ENCODE measurements around the gene CIAO3.

CIAO3 gene

GRCh38 chr16:764848-765487 lies 24.2 kb upstream of the CIAO3 start:
- TF ChIP-seq CSRNP3 (CRISPR knock-in tag; IDR thresholded peaks at IDR 0.05) (no peak), PPARA (CRISPR knock-in tag; IDR thresholded peaks at IDR 0.05; ENCODE audit: borderline replicate concordance) (no peak), CSDC2 (CRISPR knock-in tag; IDR thresholded peaks at IDR 0.05) (no peak), TOX (CRISPR knock-in tag; IDR thresholded peaks at IDR 0.05; ENCODE audit: borderline replicate concordance) (no peak), OSR1 (CRISPR knock-in tag; IDR thresholded peaks at IDR 0.05) (no peak), ARNTL (CRISPR knock-in tag; IDR thresholded peaks at IDR 0.05; ENCODE audit: borderline replicate concordance, low read depth) (no peak), TSHZ2 (CRISPR knock-in tag; IDR thresholded peaks at IDR 0.05) (no peak), ZNF8 (CRISPR knock-in tag; IDR thresholded peaks at IDR 0.05) (no peak), ZFP30 (CRISPR knock-in tag; IDR thresholded peaks at IDR 0.05) (no peak), BACH2 (CRISPR knock-in tag; IDR thresholded peaks at IDR 0.05; ENCODE audit: borderline replicate concordance) (no peak), ZNF565 (CRISPR knock-in tag; conservative IDR thresholded peaks at IDR 0.05; ENCODE audit: low read depth) (no peak), ZC3H10 (CRISPR knock-in tag; IDR thresholded peaks at IDR 0.05) (no peak), PATZ1 (CRISPR knock-in tag; IDR thresholded peaks at IDR 0.05; ENCODE audit: borderline replicate concordance) (no peak), ESRRG (CRISPR knock-in tag; IDR thresholded peaks at IDR 0.05) (no peak), ZNF70 (CRISPR knock-in tag; IDR thresholded peaks at IDR 0.05) (no peak), POU6F1 (CRISPR knock-in tag; IDR thresholded peaks at IDR 0.05; ENCODE audit: borderline replicate concordance, low read depth) (no peak), TCF4 (CRISPR knock-in tag; IDR thresholded peaks at IDR 0.05; ENCODE audit: borderline replicate concordance) (no peak), CREB5 (CRISPR knock-in tag; IDR thresholded peaks at IDR 0.05; ENCODE audit: low read depth) (no peak), SNAI2 (CRISPR knock-in tag; IDR thresholded peaks at IDR 0.05) (no peak), ZFP3 (CRISPR knock-in tag; IDR thresholded peaks at IDR 0.05) (no peak)
- ATAC-seq: no peak

GRCh38 chr16:764184-764750 lies 23.5 kb upstream of the CIAO3 start:
- TF ChIP-seq ZNF70 (CRISPR knock-in tag; IDR thresholded peaks at IDR 0.05): no peak
- no peak for TF ChIP-seq PATZ1 (CRISPR knock-in tag; IDR thresholded peaks at IDR 0.05; ENCODE audit: borderline replicate concordance)
- no peak for TF ChIP-seq CREB5 (CRISPR knock-in tag; IDR thresholded peaks at IDR 0.05; ENCODE audit: low read depth)
- no peak for TF ChIP-seq POU6F1 (CRISPR knock-in tag; IDR thresholded peaks at IDR 0.05; ENCODE audit: borderline replicate concordance, low read depth)
- no peak for TF ChIP-seq CSDC2 (CRISPR knock-in tag; IDR thresholded peaks at IDR 0.05)
- TF ChIP-seq ISL1 (CRISPR knock-in tag; IDR thresholded peaks at IDR 0.05): no peak
- ATAC-seq: no peak; the same call in 2 of the 3 replicates
